T-helper 1 cell (primary cell): ENCODE results near the gene ITGBL1.

Experiments
- DNase-seq, 5 donors: peaks; one replicate each; pipeline ENCODE4 v3.0.0-alpha.2; 2012 to 2020

The ITGBL1 gene

GRCh38 chr13:101451641-101452040 is 834 bp upstream of the ITGBL1 start:
- no peak for DNase-seq

- DNase-seq: no peak
Measured at GRCh38 chr13:101453784-101454201, 1.3 kb downstream of the ITGBL1 start.

DNA sequence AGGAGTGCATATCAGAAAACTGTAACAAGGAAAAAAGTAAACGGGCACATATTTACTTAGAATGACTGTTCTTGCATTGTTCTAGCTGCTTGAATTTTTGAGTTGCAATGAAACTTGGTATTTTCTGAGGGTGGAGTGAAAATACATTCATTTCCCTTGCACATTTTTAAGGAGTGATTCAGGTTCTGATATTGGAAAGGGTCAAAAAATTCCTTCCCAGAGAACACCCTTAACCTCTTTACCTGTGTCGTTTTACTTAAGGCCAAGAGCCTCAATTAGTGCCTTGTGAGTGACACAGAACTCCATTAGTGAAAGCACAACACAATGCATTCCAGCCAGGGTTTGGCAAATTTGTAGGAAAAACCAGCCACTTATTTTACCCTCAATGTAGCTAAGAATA is 2.3 kb downstream of the ITGBL1 start:
- no peak for DNase-seq

DNA sequence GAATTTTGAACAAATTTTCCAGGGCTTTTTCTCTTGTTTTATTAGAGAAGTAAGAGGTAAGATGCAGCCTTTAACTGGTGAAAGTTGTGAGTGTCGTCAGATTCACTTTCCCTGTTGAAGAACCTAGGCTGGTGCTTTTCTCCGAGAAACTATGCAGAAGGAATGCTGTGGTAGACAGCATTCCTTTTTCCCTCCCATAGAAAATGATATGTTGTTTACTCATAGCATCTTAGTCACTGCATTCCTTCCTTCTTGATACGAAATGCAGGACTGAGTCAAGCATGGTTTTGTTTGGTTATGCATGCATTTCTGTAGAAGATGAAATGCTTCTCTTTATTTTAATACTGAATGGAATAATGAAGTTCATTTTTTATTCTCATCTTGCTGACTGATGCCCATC is 3.4 kb downstream of the ITGBL1 start:
- no peak for DNase-seq

- no peak for DNase-seq
Measured at GRCh38 chr13:101457176-101457575, 4.7 kb downstream of the ITGBL1 start.

DNA sequence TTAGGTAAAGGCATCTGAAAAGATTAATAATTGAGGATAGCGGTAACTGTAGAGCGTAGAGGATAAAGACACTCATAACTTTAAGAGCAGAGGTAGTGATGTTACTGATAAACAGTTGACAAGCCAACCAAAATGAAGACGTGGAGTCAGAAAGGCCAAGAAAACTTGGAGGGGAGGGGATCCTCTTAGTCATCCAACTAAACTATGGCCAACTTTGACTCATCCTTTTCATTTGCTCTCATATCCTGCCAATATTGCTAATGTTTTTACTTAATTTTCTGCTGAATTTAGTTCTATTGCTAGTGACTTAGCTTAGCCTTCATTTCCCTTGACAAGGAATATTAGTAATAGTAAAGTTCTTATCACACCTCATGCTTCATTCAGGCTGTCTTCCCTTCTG is 13.4 kb downstream of the ITGBL1 start:
- DNase-seq: no peak

GRCh38 chr13:101467415-101467814 is 14.9 kb downstream of the ITGBL1 start:
- no peak for DNase-seq

- DNase-seq: no peak
Measured at GRCh38 chr13:101473458-101473857, 21.0 kb downstream of the ITGBL1 start.

DNA sequence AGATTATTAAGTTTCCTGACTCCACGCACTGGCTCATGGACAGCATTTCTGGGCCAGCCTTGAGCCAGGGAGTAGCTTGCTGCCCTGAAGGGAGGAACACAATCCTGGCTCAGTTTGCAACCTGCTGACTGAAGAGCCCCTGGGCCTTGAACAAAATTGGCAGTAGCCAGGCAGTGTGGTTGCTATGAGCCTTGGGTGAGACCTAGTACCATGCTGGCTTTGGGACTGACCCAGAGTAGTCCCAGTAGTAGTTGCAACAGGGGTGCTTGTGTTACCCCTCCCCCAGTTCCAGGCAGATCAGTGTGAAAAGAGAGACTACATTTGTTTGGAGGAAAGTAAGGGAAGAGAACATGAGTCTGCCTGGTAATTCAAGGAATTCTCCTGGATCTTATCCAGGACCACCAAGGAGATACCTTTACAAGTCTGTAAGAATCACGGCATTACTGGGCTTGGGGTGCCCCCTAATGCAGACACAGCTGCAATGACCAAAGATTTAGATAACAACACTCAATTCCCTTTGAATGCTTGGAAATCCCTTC is 22.0 kb downstream of the ITGBL1 start:
- no peak for DNase-seq

- DNase-seq: no peak
Measured at GRCh38 chr13:101475536-101475935, 23.1 kb downstream of the ITGBL1 start.

DNA sequence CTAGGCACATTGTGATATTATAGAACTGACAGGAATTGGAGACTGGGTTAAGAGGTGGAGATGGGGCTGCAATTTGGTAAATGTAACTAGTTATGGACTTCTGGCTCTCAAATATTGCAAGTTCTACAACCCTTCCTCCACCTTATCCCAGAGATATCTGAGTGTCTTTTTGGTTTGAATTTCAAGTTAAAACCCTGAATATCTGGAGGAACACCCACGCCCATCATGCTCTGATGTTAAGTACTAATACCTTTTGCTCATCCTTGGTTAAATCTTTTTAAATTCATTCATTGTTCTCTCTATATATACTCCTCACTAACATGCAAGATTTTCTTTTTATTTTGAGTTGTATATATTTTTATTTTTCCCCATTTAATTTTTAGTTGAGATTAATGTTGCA is 28.9 kb downstream of the ITGBL1 start:
- no peak for DNase-seq

GRCh38 chr13:101486708-101487437 is 34.4 kb downstream of the ITGBL1 start:
- no peak for DNase-seq

GRCh38 chr13:101487438-101487830 is 35.0 kb downstream of the ITGBL1 start:
- DNase-seq: no peak

DNA sequence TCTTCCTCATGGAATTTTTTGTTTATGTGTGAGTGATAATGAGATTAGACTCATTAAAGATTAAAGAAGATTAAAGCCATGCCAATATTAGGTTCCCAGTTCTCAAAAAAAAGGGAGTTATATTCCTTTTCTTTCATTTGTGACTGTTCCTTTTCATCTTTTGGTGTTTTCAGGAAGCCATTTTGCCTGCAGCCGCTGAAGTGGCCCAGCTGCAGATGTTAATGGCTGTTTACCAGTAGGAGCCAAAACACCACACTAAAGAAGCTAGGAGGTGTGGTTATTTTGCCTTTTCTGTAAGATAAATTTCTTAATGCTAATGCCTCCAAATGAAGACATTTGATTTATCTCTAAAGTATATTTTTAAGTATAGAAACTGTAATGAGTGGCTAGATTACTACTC is 36.3 kb downstream of the ITGBL1 start:
- no peak for DNase-seq

GRCh38 chr13:101489643-101490405 is 37.3 kb downstream of the ITGBL1 start:
- DNase-seq: no peak

DNA sequence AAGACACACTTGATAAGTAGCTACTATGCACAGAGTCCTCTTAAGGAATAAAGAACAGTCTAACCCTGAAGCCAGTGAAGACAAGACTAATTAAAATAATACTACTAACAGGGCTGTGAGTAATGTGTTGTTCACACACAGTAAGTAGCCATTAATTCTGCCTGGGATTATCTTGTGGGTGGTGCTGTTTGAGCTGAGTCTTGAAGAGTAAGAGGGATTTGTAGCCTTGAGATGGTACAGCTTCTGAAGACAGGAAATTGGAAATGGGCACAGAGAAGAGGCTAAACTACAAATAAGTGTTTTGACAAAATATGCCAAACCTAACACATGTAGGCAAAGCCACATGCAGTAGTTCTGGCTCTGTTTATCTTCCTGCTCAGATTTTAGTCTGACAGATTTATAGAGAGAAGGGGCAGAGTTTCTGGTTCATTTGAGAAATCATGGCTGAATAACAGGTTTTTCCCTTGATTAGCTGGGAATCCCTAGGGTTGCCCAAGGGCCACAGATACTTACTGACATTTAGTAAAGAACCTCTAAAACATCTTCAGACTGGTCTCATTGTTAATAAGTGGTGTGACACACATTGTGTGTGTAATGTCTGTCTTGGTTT is 38.0 kb downstream of the ITGBL1 start:
- no peak for DNase-seq

DNA sequence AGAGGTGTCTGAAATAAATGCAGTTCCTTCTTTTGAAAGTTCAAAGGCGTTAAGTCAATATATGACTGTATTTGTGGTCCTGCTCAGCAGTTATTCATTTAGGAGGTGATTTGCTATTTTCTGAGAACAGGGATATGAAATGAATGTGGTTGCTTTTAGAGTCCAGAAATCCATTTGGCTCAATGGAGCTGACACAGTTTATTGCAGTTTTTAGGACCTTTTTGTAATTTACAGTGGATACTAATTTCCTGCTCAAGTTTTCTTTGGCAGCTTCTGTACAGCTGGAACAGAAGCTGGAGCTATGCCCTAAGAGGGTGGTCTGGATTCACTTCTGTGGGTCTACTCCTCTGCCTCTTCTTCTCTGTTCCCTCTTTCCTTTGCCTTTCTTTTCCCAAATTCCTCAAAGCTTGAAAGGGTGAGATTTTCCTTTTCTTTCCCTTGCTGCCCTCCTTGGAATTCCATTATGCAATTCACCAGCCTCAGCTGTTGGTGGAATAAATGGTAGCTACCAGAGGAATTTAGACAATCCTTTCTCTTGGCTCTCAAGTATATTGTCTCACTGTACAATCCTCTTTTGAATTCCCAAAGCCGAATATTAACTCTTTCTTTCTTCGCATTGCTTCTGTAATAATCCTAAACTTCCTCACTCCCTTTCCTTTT is 39.9 kb downstream of the ITGBL1 start:
- DNase-seq: no peak

DNA sequence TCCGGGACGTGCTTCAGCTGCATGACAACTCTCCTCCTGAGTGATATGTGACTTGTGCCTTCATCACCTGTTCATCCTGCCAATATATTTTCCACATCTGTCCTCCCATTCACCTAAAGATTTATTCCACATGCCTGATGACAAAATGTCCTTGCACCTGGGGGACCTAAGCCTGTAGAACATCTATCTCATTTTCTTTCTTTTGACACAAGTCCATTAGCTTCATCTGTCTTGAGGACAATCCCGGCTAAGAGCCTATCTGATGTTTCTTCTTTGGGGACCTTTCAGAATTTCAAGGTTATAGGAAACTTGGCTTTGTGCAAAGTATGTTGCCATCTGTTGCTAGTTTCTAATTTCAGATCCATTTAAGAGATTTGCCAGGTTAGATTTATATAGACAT is 41.1 kb downstream of the ITGBL1 start:
- DNase-seq: no peak

GRCh38 chr13:101499406-101499805 is 46.9 kb downstream of the ITGBL1 start:
- no peak for DNase-seq

DNA sequence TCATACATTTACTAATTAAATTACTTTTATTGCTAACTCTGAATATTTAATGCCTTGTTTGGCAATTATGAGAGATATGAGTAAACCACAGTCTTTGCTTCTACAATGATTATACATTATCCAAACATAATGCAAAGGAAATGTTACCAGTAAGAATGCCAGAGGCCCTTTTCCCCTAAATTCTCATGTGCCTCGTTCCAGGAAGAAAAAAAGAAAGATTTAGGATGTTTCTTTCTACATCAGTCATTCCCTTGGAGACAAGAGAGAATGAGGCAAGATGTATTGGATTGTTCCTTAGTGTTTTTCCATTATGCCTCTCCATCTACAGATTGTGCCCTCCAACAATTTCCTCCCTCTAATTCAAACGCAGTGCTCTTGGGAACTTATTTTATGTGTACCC is 50.1 kb downstream of the ITGBL1 start:
- no peak for DNase-seq

DNA sequence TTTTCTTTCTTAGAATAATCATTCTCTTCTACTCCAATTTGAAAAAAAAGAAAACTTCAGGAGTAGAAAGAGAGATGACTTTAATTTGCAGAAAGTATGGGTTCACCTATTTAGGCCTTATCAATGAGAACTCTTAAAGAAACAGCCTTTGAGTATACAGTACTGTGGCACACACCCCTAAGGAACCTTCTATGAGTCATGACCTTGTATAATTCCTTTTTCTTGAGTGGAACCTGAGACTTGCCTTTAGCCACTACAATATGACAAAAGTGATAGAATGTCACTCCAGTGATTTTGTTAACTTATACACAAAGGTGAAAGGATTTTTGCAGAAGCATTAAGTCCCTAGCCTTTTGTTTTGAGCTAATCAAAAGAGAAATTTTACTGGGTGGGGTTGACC is 58.7 kb downstream of the ITGBL1 start:
- DNase-seq: no peak

DNA sequence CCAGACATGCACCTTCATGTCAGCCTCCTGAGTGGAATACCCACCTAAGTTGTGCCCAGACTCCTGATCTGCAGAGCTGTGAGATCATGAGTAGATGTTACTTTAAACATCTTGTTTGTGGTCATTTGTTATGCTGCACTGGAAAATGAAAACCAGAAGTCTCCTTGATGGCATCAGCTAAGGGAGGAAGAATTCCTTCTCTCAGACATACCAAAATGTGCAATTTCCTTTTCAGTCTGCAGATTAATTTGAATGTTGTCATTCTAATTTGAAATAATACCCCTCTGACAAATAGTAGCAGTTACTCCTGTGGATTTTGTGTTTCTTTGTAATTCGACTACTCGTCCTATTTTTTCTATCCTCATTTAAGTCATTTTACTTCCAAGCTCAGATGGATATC is 59.3 kb downstream of the ITGBL1 start:
- no peak for DNase-seq

DNA sequence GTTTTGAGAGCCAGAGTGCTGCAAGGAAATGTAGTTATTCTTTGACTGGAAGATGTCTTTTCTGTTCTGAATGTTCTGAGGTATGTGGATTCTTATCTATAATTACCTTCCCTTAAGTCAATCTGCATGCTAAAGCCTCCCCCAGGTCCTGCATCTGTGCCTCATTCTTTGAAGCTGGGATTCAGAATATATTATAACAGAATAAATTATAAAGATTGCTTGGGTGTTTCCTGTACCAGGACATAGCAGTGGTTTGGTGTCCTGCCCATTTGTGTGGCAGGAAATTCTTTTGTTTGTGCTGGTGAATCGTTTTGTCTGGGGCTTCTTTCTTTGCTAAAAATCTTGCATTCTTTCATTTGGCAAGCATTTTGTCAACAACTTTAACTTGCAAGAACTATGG is 60.2 kb downstream of the ITGBL1 start:
- DNase-seq: no peak
